Astrocyte (in vitro differentiated cells and primary cell): ENCODE data around the gene MAP6.

Experiments
- CTCF ChIP-seq: IDR thresholded peaks from 2 replicates; pipeline ENCODE4 v1.5.1; 2011; ENCODE audit warnings: low read depth, mild to moderate bottlenecking, inconsistent platforms, low read length, moderate library complexity; ENCODE audit not compliant: insufficient read depth
- EZH2 ChIP-seq: IDR thresholded peaks from 2 replicates; pipeline ENCODE4 v1.6.1; 2012; ENCODE audit warnings: mild to moderate bottlenecking, low read length, inconsistent platforms; ENCODE audit not compliant: insufficient read depth

GRCh38 chr11:75548595-75549272 is 120.1 kb downstream of the MAP6 start:
- TF ChIP-seq CTCF = no peak
- TF ChIP-seq EZH2 = no peak
